GM21717 (cell line): ENCODE data around the gene C2orf78.

ENCODE experiments used
- ATAC-seq: cut with Tn5 transposase; IDR thresholded peaks from one replicate; pipeline ENCODE4 v1.9.1; 2021; ENCODE audit warnings: mild to moderate bottlenecking, moderate library complexity; ENCODE audit not compliant: unreplicated experiment

C2orf78 gene

GRCh38 chr2:73837847-73838585 is 54.0 kb downstream of the C2orf78 start:
- ATAC-seq, result no peak

GRCh38 chr2:73838889-73839534 is 55.0 kb downstream of the C2orf78 start:
- ATAC-seq, result no peak

DNA sequence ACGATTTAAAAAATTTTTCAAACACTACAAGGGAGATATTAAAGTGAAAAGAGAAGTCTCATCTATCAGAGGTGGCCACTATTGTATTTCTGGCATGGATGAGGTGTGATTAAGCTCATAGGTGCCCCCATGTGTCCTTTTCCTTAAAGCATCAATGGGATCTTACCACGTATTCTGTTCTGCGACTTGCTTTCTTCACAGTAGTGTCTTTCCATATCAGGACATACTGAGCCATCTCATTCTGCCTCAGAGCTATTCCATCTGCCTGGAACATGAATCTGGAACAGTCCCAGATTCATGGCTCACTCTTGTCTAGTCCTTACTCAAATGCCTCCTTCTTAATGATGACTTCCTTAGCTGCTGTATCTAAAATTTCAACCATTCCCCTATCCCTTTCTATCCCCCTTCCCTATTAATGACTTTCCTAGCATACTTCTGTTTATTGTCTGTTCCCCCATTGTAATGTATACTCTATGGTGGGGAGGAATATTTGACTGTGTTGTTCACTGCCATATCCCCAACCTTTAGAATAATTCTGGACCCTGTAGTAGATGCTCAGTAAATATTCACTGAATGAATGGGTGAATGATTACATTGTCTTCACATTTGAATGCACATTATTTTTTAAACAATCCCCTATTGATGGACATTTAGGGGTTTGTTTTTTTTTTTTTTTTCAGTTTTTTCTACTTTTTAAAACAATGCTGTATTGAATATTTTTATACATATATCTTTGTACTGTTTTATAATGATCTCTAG is 55.8 kb downstream of the C2orf78 start:
- ATAC-seq, result no peak

GRCh38 chr2:73841912-73842738 is 58.1 kb downstream of the C2orf78 start:
- no peak for ATAC-seq

GRCh38 chr2:73842739-73843019 is 58.7 kb downstream of the C2orf78 start:
- ATAC-seq, result no peak

GRCh38 chr2:73844087-73844486 is 60.1 kb downstream of the C2orf78 start:
- ATAC-seq, result no peak

DNA sequence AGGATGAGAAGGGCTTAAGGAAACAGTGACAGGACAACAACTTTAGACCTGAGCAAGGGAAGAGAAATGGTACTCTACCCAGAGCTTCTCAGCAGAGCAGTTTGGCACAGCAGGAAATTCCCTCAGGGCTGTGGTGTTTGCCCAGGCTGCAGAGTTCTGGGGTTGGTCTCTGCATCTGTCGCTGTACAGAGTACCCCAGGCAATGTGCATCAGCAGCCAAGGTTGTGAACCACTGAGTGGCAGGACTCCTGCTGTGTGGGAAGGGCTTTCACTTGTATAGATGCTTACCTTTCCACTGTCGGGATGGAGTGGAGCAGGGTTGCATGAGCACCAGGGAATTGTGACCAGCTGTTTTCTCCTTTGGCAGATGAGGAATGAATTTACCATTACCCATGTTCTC is 66.0 kb downstream of the C2orf78 start:
- no peak for ATAC-seq

GRCh38 chr2:73851274-73851673 is 67.3 kb downstream of the C2orf78 start:
- no peak for ATAC-seq

DNA sequence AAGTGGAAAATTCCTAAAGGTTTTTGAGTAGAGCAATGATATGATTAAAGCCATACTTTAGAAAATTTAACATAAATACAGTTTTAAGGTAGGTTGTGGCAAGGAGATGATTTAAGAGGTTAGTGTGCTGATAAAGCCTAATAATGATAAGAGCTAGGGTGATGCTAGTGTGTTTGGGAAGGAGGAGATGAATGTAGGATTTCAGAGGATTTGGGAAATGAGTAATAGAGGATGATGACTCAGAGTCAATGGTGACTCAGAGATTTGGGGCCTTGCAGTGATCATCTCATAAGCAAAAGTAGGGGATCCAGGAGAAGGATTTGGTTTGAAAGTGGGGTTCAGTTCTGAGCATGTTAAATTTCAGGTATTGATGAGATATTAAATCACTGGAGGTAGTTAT is 68.0 kb downstream of the C2orf78 start:
- no peak for ATAC-seq

DNA sequence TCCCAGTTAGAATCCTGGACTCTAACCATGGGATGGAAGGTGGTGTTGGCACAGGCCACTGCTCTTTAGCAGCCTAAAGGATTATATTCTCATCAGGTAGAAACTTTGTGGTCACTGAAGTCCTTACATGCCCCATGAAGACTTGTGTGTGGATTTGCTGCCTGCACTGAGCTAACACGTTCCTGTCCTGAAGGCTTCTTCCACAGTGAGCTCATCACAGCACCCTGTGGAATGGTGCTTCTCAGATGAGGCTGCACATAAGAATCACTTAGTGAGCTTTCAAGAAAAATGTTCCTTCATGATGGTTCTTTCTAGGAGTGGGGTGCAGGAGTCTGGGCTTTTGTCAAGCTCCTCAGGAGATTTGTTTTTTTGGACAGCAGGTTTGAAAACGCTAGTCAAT is 71.5 kb downstream of the C2orf78 start:
- no peak for ATAC-seq

DNA sequence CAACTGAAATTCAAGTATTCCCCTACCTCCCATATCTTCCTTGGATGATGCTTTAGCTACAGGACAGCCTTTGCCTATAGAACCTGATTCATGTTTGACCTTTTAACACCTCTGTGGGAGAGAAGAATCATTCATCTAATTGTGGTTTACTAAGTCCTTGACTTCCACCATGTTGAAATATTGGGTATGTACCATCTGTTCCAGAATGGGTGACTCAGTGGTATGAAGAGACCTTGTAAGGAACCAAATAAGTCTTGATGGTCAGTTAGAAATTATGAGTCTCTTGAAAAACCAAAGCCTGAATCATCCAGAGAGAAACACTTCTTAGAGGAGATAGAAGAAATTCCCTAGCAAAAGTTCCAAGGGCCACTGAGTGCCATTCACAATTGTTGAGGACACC is 72.2 kb downstream of the C2orf78 start:
- ATAC-seq, result no peak

DNA sequence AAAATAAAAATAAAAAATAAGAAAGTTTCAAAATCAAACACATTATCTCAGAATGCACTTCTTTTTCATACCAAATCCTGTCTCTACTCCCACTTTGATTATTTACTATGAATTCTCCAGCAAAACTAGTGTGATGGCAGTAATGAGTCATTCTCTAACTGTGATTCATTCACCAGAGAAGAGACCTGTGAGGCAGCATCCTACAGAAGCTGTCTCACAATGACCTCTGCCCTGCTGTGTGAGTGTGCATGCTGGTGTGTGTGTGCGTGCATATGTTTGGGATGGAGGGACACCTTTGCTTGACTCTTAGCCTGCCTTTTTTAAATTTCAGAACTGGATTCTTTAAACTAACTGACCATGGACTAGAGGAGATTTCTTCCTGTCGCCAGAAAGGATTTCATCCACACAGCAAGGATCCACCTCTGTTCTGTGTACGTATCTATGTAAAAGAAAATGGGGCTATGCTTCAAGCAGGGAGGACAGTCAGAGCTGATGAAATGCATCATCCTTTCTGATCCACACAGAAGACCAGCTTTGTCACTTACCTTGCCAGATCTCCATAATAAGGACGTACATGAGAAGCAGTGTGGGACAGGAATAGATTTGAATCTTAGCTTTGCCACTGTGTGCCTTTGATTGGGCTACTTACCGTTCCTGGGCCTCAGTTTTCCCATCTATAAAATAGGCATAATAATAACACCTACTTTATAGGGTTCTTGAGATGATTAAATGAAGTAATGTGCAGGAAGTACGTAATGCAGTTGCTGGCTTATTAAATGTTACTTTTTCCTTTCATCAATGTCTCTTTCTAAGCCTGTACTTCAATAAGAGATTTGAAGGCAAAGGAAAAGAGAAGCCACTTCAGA is 76.0 kb downstream of the C2orf78 start:
- no peak for ATAC-seq

- no peak for ATAC-seq
These were observed 79.0 kb downstream of the C2orf78 start for GRCh38 chr2:73862987-73863386.
